Fibroblast of peridontal ligament (primary cell): ENCODE results near the gene XRCC4.
"Not testable (repeated sequence)": the region's sequence is repeated elsewhere in the genome, so short reads cannot be mapped to it uniquely, and the experiment has no call there.

Experiments used
- DNase-seq: peaks from one replicate; pipeline ENCODE4 v3.0.0-alpha.2; 2010; ENCODE audit errors: extremely low read depth

XRCC4 gene

DNA sequence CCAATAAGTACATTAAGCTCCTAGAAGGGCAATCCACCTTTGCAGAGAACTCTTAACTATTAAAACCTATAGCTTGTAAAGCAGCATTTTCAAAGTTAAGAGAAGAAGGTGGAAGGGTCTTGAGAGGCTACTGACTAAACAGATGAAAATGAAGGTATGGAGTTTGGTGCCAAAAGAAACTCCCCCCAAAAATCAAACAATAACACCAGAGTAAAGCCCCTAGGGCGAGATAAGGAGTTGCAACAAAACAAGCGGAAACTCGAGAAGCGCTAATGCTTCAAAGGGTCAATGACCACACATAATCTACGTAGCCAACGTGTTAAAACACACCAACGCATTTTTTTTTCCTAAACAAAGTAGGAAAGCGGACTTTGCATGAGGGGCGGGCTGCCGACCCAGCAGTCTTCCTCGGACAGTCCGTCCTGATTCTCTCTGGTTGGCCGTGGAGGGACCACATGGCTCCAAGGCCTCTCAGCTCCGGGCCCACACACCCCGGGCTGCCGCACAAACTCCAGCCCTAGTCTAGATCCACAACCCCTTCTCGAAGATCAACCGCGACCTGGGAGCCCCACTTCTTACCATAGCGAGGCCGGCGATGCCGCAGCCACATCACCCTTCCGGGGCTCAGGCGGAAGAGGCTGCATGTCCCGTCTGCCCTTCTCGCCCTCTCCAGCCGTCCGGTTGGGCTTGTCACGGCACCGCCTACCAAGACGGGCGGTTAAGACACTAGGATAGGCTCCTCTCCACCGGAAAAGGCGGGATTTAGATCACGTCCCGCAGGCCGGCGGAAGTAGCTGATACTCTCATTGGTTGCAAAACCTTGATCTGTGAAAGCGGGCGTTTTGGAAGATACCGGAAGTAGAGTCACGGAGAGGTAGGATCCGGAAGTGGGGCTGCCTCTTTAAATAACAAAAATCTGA lies at the start of gene XRCC4, which contains the start of gene TMEM167A:
TSS of gene XRCC4 (plus strand) at position 806 of the 920 bp plus-strand sequence. CDS start 27,373 bp downstream, outside the sequence.
TSS of gene TMEM167A (minus strand) at position 653 of the 920 bp plus-strand sequence. CDS start at position 582, 71 bp downstream.
- peak; percentile 99 for DNase-seq

- peak; percentile 70 for DNase-seq
Observed at GRCh38 chr5:83029912-83030311, 47.4 kb upstream of the XRCC4 start.

- DNase-seq, result peak; percentile 81
Observed at GRCh38 chr5:83031381-83031780, 46.0 kb upstream of the XRCC4 start.

GRCh38 chr5:83034036-83034435 lies 43.3 kb upstream of the XRCC4 start:
- DNase-seq, result no peak

DNA sequence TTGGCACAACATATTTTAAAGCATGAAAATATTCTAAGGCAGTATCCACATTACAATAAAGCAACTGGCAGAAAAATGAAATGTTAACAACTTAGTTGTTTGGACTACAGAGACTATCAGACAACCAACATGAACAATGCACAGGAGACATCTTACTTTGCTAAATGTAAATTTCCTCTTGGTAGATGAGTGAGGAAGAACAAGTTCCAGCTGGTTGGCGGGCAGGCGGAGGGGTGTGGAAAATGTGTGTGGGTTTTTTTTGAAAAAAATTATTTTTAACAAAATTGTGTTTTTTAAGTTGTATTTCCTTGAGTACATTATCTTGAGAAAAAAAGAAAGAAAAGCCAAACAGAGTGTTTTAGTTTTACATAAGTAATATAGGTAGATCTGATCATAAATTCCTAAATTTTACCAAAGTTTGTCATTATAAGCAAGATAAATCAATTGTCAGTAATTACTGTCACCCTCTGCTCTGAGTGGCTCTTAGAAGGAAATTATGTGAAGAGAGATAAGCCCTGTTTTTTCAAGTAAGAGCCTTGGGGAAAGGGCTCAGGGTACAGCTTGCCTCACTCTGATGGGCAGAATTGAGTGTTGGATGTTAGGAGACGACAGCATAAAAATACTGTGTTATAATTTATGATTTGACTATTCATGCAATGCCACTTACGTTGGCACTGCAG lies 42.7 kb upstream of the XRCC4 start:
- no peak for DNase-seq

DNA sequence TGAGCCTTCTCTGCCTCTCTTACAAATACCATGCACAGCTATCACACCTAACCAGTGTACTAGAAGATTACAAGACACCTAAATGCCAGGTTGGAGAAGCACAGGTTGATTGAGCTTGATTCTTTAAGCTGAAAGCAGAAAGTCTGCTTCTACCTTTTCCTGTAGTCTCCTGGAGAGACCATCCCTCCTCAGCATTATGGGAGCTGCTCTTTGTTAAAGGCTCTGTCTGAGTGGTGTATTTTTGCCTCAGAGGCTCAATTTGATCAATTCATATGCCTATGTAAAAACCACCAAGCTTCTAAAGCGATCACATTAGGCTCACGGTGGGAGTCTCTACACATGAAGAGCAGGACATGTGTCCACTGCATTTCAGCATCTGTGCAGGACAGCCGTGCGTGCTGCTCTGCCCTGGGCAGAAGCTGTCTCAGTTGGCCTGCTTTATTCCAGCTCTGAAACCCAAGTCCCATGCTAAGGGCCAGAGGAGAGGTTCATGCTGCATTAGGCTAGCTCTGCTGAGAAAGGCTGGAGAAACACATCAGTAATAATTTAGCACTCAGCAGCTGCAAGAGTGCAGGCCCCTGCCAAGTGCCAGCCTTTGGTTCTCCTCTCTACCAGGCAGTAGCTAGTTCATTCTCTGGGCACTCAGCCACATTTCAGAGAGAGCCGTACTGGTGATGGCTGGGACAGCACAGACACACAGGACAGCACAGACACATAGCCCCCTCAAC lies 41.8 kb upstream of the XRCC4 start:
- peak; percentile 47 for DNase-seq

DNA sequence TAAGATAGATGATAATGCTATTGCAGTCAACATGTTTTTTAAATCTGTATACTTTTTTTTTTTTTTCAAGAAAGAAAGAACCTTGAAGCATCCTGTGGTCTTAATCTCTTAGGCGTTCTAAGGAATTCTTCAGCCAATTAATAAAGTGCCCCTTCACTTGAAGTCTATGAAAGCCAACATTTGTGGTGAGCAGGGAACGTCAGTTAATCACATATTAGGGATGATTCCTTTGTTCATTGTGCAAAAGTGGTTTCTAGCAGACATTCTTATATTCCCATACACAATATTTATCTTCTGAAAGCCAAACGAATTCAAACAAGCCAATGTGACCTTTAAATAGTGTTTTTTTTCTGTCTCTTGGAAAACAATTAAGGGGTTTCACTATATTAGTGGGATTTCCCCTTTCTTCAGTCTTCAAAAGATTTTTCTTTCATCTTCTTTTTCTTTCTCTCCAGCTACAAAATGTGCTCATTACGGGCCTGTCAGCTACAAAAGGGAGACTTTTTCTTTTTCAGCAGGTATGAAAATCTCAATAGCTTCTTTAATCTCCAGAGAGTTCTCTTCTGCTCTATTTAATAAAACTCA lies 40.3 kb upstream of the XRCC4 start:
- DNase-seq, result no peak

DNA sequence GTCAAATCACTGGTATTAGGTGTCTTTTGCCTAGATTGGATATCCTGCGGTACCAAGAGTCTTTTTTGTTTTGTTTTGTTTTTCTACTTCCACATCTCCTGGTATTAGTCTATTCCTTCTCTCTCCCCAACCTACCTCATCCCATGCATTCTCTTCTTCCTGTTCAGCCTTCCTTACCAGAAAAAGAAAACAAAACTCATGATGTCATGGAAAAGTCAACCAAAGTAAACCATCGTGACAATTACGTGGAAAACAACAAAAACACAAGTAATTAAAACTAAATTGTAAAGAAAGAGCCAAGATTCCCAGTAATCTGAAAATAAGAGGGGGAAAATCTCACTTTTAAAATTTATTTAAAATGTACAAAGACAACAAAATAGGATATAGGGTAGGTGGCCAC lies 38.4 kb upstream of the XRCC4 start:
- DNase-seq, result no peak

DNA sequence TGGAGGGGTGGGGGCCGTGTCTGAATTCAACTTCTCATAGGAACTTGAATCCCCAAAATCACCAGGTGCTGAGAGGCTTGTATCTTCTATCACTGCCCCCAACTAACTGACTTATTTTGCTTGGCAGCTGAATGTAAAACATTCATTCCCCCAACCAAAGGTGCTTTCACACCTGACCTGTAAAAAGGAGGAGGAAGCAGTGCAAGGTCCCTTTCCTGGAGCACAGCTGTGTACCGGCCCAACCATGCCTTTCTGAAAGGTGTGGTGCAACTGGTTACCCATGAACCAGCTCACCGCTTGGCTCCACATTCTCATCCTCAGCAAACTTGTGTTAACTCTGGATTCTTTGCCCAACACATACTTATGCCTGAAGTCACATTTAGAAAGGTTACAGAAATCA lies 34.8 kb upstream of the XRCC4 start:
- no peak for DNase-seq

- no peak for DNase-seq
Observed at GRCh38 chr5:83044926-83045325, 32.4 kb upstream of the XRCC4 start.

GRCh38 chr5:83048277-83048676 lies 29.1 kb upstream of the XRCC4 start:
- DNase-seq, result no peak

DNA sequence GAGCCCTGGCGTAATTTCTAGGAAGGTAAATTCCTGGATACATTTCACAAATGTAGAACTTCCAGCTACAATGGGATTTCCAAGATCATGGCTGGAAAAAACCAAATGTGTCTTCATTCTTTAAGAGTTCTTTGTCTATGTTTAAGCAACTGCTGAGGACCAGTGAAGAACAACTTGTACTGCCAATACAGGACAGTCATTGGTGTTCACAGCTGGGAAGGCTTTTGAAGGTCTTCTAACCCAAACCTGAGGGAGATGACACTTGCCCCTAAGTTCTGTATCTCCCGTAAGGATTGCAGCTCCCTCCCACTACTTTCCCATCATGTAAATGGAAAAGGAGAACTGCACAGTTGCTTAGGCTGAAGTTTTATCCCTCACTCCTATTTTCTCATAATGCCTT lies 28.5 kb upstream of the XRCC4 start:
- DNase-seq, result no peak

DNA sequence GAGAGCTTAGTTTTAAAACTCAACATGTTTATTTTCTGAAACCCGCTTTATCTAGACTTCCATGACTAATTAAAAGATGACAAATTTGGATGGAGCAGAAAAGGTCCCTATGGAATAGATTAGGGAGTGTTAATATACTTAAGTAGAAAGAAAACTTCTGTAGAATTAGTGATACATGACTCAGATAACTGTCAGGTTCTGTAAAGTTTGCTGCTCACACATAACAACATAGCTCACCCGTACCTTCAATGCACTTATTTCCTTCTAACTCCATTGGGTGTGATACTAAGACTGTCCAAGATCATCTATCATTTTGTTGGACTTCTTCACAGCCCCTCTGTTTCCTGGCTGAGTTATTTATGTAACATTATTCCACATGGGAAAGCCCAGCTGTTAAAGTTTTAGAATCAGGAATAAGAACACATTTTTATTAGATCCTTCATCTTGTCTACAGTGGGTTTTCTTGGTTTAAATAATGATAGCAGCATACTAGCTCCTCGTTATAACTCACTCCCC lies 27.9 kb upstream of the XRCC4 start:
- DNase-seq, result no peak

GRCh38 chr5:83050723-83051340 lies 26.5 kb upstream of the XRCC4 start:
- no peak for DNase-seq

- no peak for DNase-seq
Observed at GRCh38 chr5:83055166-83055565, 22.2 kb upstream of the XRCC4 start.

GRCh38 chr5:83058726-83059125 lies 18.6 kb upstream of the XRCC4 start:
- peak; percentile 51 for DNase-seq

- no peak for DNase-seq
Observed at GRCh38 chr5:83059341-83059740, 18.0 kb upstream of the XRCC4 start.

GRCh38 chr5:83066548-83067110 lies 10.7 kb upstream of the XRCC4 start:
- DNase-seq, result no peak

DNA sequence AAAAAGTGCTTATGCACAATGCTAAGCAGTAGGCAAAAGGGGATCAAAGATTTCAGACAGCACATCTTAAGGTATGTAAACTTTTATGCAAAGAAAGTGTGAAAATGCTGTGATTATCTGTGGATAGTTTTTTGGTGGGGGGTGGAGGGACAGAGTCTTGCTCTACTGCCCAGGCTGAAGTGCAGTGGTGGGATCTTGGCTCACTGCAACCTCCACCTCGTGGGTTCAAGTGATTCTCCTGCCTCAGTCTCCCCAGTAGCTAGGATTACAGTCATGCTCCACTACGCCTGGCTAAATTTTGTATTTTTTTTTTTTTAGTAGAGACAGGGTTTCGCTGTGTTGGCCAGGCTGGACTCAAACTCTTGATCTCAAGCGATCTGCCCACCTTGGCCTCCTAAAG lies 10.0 kb upstream of the XRCC4 start:
- not testable (repeated sequence) for DNase-seq

- DNase-seq, result no peak
Observed at GRCh38 chr5:83069096-83069799, 8.1 kb upstream of the XRCC4 start.
